GM20431 (cell line): ENCODE measurements around the gene PRKCE.

Experiments used
- in situ Hi-C: fragments of 300-500 bp; cut with MseI, MboI; formaldehyde crosslinking; loops from one replicate; pipeline ENCODE4 v1.15.0; 2020; ENCODE audit warnings: low sequenced_read_pairs; ENCODE audit not compliant: unreplicated experiment

Gene PRKCE

GRCh38 chr2:46065152-46065551 lies 413.7 kb downstream of the PRKCE start:
- in situ Hi-C loops: loop anchor here (25.0 kb wide), 1 partner anchor 297 kb away; no protein-coding TSS in a partner anchor

DNA sequence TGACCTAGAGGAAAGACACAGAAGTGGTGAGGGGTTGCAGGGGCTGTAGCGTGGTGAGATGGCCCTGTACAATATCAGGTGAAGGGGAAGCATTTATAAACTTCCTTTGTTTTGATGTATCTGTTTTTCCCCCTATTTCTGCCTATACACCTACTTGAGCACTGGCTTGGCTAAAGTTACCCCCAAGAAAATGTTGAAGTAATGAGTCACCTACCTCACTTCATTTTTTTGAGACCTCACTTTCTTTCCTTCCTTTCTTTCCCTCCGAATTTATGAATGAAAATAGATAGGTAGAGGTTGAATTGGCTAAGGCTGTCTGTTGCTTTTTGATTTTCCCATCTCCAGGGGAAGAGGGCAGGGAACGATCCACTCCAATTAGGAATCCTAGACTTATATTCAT lies 414.6 kb downstream of the PRKCE start:
- in situ Hi-C loops: loop anchor here (25.0 kb wide), 1 partner anchor 296 kb away; no protein-coding TSS in a partner anchor

- in situ Hi-C loops: loop anchor here (25.0 kb wide), 1 partner anchor 296 kb away; no protein-coding TSS in a partner anchor
These were observed 415.1 kb downstream of the PRKCE start for GRCh38 chr2:46066601-46067000.

GRCh38 chr2:46067062-46067461 lies 415.6 kb downstream of the PRKCE start:
- in situ Hi-C loops: loop anchor here (25.0 kb wide), 1 partner anchor 295 kb away; no protein-coding TSS in a partner anchor

- in situ Hi-C loops: loop anchor here (25.0 kb wide), 1 partner anchor 295 kb away; no protein-coding TSS in a partner anchor
These were observed 416.2 kb downstream of the PRKCE start for GRCh38 chr2:46067501-46068305.

DNA sequence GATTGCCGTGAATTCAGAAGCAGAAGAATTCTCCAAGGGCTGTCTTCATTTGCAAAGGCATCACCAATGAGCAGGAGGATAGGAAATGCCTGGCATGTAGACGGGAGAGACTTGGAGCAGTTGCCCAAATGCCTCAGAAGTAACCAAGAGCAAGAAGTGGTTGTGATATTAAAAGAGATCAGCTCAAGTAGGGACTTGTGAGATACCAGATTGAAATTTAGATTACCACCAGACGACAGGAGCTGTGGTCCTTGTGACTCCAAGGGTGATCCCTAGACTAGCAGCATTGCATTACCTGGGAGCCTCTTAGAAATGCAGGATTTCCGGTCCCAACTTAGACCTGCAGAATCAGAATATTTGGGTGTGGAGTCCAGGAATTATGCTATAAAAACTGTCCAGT lies 417.2 kb downstream of the PRKCE start:
- in situ Hi-C loops: loop anchor here (25.0 kb wide), 1 partner anchor 294 kb away; no protein-coding TSS in a partner anchor

DNA sequence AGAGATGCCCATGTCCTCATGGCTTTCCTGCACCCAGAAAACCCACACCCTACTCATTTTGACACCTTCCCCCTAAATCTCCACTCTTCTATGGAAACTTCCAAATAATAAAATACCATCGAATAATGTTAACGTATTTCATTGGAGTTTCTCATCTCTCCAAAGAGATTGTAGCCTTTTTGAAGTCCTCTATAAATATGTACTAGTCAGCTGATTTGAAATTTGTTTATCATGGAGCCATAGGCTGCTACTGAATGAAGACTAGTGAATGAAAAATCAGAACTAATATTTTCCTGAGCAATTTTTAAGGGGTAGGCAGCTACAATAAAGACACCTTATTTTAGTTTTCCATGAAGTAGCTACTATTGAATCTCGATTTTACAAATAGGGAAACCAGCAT lies 419.6 kb downstream of the PRKCE start:
- in situ Hi-C loops: loop anchor here (25.0 kb wide), 1 partner anchor 291 kb away; no protein-coding TSS in a partner anchor

DNA sequence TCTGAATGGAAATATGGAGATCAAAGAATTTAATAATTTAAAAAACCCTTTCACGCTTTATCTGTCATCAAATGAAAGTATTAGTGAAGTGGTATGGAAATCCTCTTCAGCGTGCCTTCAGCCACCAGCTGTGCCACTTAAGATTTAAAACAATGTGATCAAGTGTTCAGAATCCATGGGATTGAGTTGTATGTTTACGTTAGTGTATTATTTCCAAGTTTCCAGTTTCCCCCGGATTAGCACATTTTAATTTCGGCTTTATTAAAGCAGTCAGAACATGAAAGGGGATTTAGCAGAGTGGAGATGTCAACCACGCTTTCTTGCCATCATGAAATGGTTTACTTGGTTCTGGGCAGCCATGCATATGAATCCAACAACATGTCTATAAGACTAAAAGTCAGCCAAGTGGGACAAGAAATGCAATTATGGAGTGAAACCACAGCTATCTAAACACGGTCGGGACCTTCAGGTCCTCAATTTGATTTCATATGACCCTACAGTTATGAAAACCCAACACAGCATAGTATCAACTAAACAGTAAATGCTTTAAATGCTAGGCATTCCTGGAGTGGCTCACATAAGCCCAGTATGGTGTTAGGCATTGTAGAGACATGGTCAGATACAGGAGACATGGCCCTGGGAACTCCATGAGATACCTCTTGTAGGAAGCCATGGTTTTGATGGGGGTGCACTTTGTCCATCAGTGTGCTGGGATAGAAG lies 420.8 kb downstream of the PRKCE start:
- in situ Hi-C loops: loop anchor here (25.0 kb wide), 1 partner anchor 290 kb away; no protein-coding TSS in a partner anchor

GRCh38 chr2:46073540-46074046 lies 422.1 kb downstream of the PRKCE start:
- in situ Hi-C loops: loop anchor here (25.0 kb wide), 1 partner anchor 289 kb away; no protein-coding TSS in a partner anchor

DNA sequence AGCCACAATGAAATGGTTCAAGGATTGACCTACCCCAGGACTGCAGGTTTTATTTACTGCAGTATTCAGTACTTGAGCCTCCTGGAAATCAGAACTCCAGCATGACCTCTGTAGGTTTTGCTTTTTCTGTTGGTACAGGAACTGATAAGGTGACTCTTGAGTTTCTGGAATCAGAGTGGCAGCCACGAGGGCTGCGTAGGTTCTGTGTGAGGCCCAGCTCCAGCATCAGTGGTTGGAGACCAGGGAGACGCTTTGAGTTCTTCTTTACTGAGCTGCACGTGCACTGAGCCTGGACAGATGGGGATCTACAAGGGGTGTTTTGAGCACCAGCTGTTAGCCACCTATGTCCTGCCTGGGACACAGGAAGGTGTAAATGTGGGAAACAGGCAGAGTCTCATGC lies 423.0 kb downstream of the PRKCE start:
- in situ Hi-C loops: loop anchor here (25.0 kb wide), 1 partner anchor 288 kb away; no protein-coding TSS in a partner anchor

GRCh38 chr2:46075848-46076247 lies 424.4 kb downstream of the PRKCE start:
- in situ Hi-C loops: no loop called here

GRCh38 chr2:46076251-46076650 lies 424.8 kb downstream of the PRKCE start:
- in situ Hi-C loops: no loop called here

GRCh38 chr2:46076875-46077274 lies 425.4 kb downstream of the PRKCE start:
- in situ Hi-C loops: no loop called here

DNA sequence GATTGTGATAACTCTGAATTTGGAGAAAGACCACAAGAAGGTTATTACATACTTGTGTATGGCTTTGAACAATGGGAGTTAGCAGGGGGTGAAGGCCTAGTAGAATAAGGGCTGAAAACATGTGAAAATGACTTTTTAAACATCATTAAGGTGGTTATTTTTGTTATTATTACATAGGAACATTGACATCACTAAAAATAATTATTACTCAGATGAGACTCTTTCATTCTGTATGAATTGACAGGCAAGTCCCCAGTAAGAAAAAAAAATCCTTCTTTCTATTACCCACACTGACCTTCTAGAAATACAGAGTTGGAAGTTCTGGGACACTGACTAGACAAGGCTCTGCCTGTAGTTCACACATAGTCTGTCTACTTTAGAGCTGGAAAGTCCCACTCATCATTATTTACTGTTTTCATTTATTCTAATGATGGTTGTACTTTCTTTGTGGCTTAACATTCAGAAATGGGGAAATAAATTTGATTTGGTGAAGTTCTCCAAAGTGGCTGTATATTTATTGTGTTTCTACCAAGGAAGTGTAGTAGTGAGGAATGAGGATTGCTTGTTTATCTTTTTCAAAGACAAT lies 426.1 kb downstream of the PRKCE start:
- in situ Hi-C loops: no loop called here

GRCh38 chr2:46079985-46080560 lies 428.6 kb downstream of the PRKCE start:
- in situ Hi-C loops: no loop called here

DNA sequence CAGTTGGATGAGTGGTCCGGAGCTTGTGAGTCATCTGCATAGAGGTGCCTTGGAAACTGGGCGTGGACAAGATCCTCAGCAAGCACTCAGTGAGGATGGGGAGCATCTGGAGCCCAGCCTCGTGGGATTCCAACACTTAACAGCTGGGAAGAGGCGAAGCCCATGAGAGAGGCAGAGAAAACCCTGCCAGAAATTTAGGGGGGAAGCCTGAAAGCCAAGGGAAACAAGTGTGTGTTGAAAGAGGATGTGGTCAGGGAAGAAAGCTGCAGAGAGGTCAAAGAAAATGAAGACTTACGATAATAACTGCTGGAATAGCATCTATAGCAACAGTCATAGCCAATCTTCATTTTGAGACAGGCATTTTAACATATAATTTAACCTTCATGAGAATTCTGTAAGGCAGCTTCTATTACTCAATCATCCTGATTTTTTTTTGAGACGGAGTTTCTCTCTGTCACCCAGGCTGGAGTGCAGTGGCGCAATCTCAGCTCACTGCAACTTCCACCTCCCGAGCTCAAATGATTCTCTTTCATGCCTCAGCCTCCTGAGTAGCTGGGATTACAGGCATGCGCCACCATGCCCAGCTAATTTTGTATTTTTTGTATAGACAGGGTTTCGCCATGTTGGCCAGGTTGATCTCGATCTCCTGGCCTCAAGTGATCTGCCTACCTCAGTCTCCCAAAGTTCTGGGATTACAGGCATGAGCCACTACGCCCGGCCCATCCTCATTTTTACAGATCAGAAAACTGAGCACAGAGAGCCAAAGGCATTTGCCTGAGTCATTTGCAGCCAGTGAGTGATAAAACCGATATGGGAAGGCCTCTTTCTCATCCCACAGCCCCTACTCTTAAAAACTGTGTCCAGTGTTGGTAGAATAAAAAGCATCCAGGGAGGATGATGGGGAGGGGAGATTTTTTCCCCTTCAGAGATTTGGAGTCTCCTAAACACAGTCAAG lies 431.3 kb downstream of the PRKCE start:
- in situ Hi-C loops: no loop called here

- in situ Hi-C loops: no loop called here
These were observed 435.1 kb downstream of the PRKCE start for GRCh38 chr2:46086578-46087070.

GRCh38 chr2:46087492-46087891 lies 436.0 kb downstream of the PRKCE start:
- in situ Hi-C loops: no loop called here

GRCh38 chr2:46091004-46091403 lies 439.5 kb downstream of the PRKCE start:
- in situ Hi-C loops: no loop called here
